Body of pancreas (tissue), 4 donors: Measurements from ENCODE around the gene ORAI2. TPM values are rescaled to one million over a fixed set of nuclear protein-coding genes. Genes with fewer than 3 reads are reported as not detected.

Experiments used
- ATAC-seq: fragments of 150-250 bp; one replicate; pipeline ENCODE4 v1.9.1; 2016
- DNase-seq, 4 donors: peaks; one replicate each; pipeline ENCODE4 v3.0.0-alpha.2; 2019
- H3K27ac ChIP-seq, 4 donors: fragments of 200-600 bp; sonication (generic); 1 replicate in 3 of 4; 2 replicates in 1 of 4; pipeline versions ENCODE4 v1.5.1 to v1.6.1; 2016 to 2019; ENCODE audit warnings: mild to moderate bottlenecking in 1 of 4, mixed read lengths in 1 of 4, moderate library complexity in 1 of 4
- H3K27me3 ChIP-seq, 2 donors: fragments of 200-600 bp; sonication (generic); one replicate each; pipeline ENCODE4 v1.6.0; 2016; ENCODE audit warnings: mild to moderate bottlenecking in 1 of 2
- H3K36me3 ChIP-seq, 2 donors: fragments of 200-600 bp; sonication (generic); replicated peaks in 1 of 2; 2 replicates each; pipeline ENCODE4 v1.5.1; 2016; ENCODE audit warnings: low read depth in 2 of 2; ENCODE audit not compliant: insufficient read depth in 1 of 2
- H3K4me1 ChIP-seq: fragments of 200-600 bp; sonication (generic); one replicate; pipeline ENCODE4 v1.6.0; 2016
- H3K4me3 ChIP-seq, 2 donors: fragments of 200-600 bp; sonication (generic); 1 replicate in 1 of 2; 2 replicates in 1 of 2; pipeline ENCODE4 v1.5.1; 2016 to 2019
- H3K9me3 ChIP-seq, 3 donors: fragments of 200-600 bp; sonication (generic); 1 replicate in 2 of 3; 2 replicates in 1 of 3; pipeline ENCODE4 v1.5.1; 2016
- POLR2A ChIP-seq, 3 donors: fragments of 450-650 bp; IDR thresholded peaks; one replicate each; pipeline ENCODE4 v1.6.1; 2016; ENCODE audit warnings: antibody characterized with exemption in 3 of 3, mild to moderate bottlenecking in 2 of 3
- WGBS, 2 donors: methylation state at CpG; one replicate each; pipeline ENCODE4 v1.1.5; 2017; 5-methylcytosine and 5-hydroxymethylcytosine counted together
- intact Hi-C: fragments of 100-400 bp; cut with DNase I; formaldehyde crosslinking; loops from one replicate; pipeline ENCODE4 v1.15.1; 2023
- total RNA-seq, 2 donors: library from RNA; depleted of rRNA; stranded (reverse); fragments of >200 nt; gene quantifications; one replicate each; pipeline ENCODE4 v1.1.0, GENCODE V29; 2016
- TF ChIP-seq, protein P1 (sequence below), 7 experiments: fragments of 450-650 bp in 4 of 7; fragments of 200-600 bp in 3 of 7; sonication (generic) in 3 of 7; IDR thresholded peaks; one replicate each; pipeline ENCODE4 v1.5.1; 2016 to 2019; ENCODE audit warnings: antibody characterized with exemption in 7 of 7

Gene ORAI2
- total RNA-seq, 2 donors from 2014 or later = 11.7 to 20.8 TPM

DNA sequence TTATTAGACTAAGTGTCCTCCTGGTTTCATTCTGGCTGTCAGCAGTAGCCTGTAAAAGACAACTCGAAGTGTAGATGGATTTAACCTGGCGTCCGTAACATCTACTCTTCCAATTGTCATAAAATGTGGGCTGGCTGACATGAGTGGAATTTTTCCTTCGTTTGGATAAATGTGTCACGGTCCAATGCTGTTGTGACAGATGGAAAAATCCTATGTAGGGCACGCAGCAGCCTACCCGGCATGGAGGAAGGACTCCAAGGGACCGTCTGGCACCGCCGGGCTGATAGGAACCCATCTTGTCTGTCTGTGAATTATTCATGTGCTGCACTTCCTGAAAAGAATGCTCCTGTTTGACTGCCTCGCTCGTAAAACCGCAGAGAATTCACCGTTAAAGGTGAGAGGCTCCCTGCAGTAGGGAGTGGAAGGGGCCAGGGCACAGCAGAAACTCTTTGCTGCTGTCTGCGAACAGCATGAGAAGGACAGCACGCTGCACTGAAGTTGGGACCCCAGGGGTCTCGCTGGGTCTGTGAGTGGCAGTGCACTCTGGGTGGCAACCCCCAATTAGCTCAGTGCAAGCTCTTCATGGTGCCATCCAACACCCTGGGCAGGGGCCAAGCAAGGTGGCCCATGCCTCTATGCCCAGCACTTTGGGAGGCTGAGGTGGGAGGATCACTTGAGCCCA lies 1.6 kb upstream of the ORAI2 start:
- no peaks in the 10 kb centered on the region for H3K9me3 ChIP-seq
- H3K4me1 ChIP-seq = peaks cover 9% of the 10 kb centered on the region
- intact Hi-C loops = no loop called here
- peak in 2 of 4 donors; percentile 24 to 27 for DNase-seq
- H3K4me3 ChIP-seq = no peak overlapping the region
- no peak for ATAC-seq
- no peaks in the 10 kb centered on the region for H3K36me3 ChIP-seq
- WGBS, 2 donors = 61 to 66% methylated on average over 14 to 17 of the region's 17 CpGs
- no peaks in the 10 kb centered on the region for H3K27me3 ChIP-seq
- peak overlapping the region in 2 of 4 donors; percentile 22 to 60 for H3K27ac ChIP-seq
- TF ChIP-seq, protein P1, sequence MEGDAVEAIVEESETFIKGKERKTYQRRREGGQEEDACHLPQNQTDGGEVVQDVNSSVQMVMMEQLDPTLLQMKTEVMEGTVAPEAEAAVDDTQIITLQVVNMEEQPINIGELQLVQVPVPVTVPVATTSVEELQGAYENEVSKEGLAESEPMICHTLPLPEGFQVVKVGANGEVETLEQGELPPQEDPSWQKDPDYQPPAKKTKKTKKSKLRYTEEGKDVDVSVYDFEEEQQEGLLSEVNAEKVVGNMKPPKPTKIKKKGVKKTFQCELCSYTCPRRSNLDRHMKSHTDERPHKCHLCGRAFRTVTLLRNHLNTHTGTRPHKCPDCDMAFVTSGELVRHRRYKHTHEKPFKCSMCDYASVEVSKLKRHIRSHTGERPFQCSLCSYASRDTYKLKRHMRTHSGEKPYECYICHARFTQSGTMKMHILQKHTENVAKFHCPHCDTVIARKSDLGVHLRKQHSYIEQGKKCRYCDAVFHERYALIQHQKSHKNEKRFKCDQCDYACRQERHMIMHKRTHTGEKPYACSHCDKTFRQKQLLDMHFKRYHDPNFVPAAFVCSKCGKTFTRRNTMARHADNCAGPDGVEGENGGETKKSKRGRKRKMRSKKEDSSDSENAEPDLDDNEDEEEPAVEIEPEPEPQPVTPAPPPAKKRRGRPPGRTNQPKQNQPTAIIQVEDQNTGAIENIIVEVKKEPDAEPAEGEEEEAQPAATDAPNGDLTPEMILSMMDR (IDR thresholded peaks at IDR 0.05) = no peak
- no peak for TF ChIP-seq POLR2A (IDR thresholded peaks at IDR 0.05)

DNA sequence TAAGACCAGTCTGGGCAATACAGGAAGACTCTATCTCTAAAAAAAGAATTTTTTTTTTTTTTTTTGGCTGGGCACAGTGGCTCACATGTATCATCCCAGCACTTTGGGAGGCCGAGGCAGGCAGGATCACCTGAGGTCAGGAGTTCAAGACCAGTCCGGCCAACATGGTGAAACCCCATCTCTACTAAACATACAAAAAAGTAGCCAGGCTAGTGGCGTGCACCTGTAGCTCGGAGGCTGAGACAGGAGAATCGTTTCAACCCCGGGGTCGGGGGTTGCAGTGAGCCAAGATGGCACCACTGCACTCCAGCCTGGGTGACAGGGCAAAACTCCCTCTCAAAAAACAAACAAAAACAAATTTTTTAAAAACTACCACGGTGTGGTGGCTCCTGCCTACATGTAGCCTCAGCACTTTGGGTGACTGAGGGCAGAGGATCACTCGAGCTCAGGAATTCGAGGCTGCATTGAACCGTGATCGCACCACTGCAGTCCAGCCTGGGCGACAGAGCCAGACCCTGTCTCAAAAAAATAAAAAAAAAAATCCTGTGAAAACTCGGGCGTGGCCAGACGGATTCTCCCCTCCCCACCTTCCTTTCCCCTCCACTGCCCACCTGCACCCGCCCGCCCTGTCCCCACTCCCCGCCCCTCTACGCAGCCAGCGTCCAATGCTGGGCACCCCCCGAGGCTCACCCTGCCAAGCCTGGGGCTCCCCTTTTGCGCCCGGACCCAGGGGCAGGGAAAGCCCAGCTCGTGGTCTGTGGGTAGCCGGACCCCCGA lies 745 bp upstream of the ORAI2 start:
- WGBS, 2 donors = 21 to 29% methylated on average over 16 to 27 of the region's 27 CpGs
- DNase-seq = peak in 2 of 4 donors; percentile 24 to 33
- H3K27ac ChIP-seq = peak overlapping the region in 3 of 4 donors; percentile 58 to 69 (median 60)
- ATAC-seq = peak; percentile 51
- TF ChIP-seq, protein P1 (IDR thresholded peaks at IDR 0.05) = no peak
- no peak for TF ChIP-seq POLR2A (IDR thresholded peaks at IDR 0.05)
- H3K9me3 ChIP-seq = no peaks in the 10 kb centered on the region
- H3K4me3 ChIP-seq = peak overlapping the region; percentile 30 to 53
- intact Hi-C loops = no loop called here
- H3K4me1 ChIP-seq = peaks cover 9% of the 10 kb centered on the region
- H3K27me3 ChIP-seq = no peaks in the 10 kb centered on the region
- H3K36me3 ChIP-seq = no peaks in the 10 kb centered on the region

DNA sequence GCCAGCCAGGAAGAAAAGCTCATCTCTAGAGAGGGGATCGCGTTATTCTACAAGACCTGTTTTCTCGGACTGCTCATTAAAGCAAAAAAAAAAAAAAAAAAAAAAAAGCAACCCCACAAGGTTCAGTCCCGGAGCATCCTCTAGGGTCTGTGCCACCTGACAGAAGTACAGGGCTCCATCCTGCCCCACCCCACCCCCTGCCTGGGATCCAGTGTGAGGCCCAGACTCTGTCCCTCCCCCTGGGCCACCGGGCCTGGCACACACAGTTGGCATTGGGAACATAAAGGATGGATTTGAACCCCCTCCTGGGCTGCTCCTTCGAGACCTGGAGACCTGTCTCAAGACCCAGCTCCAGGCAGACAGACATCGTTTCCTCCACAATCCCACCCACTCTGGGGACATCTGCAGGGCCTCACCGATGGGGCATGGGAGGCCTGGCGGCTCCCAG lies 688 bp downstream of the ORAI2 start:
- no peak for TF ChIP-seq POLR2A (IDR thresholded peaks at IDR 0.05)
- TF ChIP-seq, protein P1 (IDR thresholded peaks at IDR 0.05) = no peak
- peak overlapping the region; percentile 62 to 63 for H3K4me3 ChIP-seq
- 23 to 34% methylated on average over 7 to 9 of the region's 9 CpGs for WGBS, 2 donors
- intact Hi-C loops = no loop called here
- DNase-seq (no peak), ATAC-seq (no peak)
- H3K27me3 ChIP-seq = no peaks in the 10 kb centered on the region
- H3K4me1 ChIP-seq = peaks cover 9% of the 10 kb centered on the region
- H3K27ac ChIP-seq = peak overlapping the region in 3 of 4 donors; percentile 35 to 58 (median 40)
- no peaks in the 10 kb centered on the region for H3K36me3 ChIP-seq
- H3K9me3 ChIP-seq = no peaks in the 10 kb centered on the region

DNA sequence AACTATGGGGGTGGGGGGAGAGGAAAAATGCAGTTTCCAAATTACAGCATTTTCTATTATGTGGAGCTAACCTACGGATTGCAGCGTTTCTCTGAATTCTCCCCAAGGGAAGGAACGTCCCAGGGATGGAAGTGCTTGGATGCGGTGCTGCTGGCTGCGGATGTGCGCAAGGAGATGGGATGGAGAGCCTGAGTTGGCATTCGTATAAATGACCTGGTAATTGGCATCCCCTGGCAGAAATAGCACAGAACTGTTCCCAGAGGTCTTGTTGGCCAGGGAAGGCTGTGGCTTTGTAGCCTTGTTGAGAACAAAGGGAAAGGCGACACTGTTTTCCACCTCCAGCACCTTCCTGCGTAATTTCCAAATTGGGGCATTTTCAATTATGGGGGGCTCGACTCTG lies 2.7 kb downstream of the ORAI2 start:
- DNase-seq (no peak), ATAC-seq (no peak)
- no peak overlapping the region for H3K4me3 ChIP-seq
- peaks cover 9% of the 10 kb centered on the region for H3K4me1 ChIP-seq
- H3K27me3 ChIP-seq = no peaks in the 10 kb centered on the region
- H3K27ac ChIP-seq = no peak overlapping the region
- TF ChIP-seq POLR2A (IDR thresholded peaks at IDR 0.05) = no peak
- TF ChIP-seq, protein P1 (IDR thresholded peaks at IDR 0.05) = no peak
- WGBS, 2 donors = 84 to 86% methylated on average over 10 of the region's 10 CpGs
- H3K9me3 ChIP-seq = no peaks in the 10 kb centered on the region
- H3K36me3 ChIP-seq = no peaks in the 10 kb centered on the region
- intact Hi-C loops = no loop called here
